A549 treated with RU486 at 1 μM for 4 hours (cell line): ENCODE results near the gene DNAL1. TPM values are rescaled to one million over a fixed set of nuclear protein-coding genes. Genes with fewer than 3 reads are reported as not detected.

ENCODE experiments used
- total RNA-seq: library from RNA; stranded (reverse); fragments of 200-300 nt; extraction: Qiagen RNA extraction; gene quantifications from 5 replicates; pipeline ENCODE4 v1.2.3, GENCODE V29; 2022; ENCODE audit warnings: low read depth

DNAL1 gene
- 6.5 to 13.4 TPM (median 10.6 TPM) in 5 replicates for total RNA-seq

GRCh38 chr14:73644531-73645247 is at the start of gene DNAL1:
TSS of gene DNAL1 (plus strand) at chr14:73644986. CDS start at chr14:73645040, 54 bp downstream.

GRCh38 chr14:73612339-73613045 is 32.3 kb upstream of the DNAL1 start, which contains the start of gene ACOT6:
TSS of gene ACOT6 (plus strand) at chr14:73612517. CDS start at chr14:73612572, 55 bp downstream.

GRCh38 chr14:73713803-73714655 is 69.2 kb downstream of the DNAL1 start, which contains the start of gene PNMA1:
TSS of gene PNMA1 (minus strand) at chr14:73714384. CDS start at chr14:73713639, 745 bp downstream.

Other genes with a start within 250 kb of the DNAL1 start
- 33.4 to 41.9 TPM (median 37.6 TPM) in 5 replicates for gene NUMB, start 186.4 kb upstream of the DNAL1 start, total RNA-seq
- gene RIOX1, start 154.1 kb upstream of the DNAL1 start, total RNA-seq = 21.0 to 28.4 TPM (median 26.9 TPM) in 5 replicates
- gene ACOT1, start 107.8 kb upstream of the DNAL1 start, total RNA-seq = 6.2 to 7.6 TPM (median 6.7 TPM) in 5 replicates
- not detected in 5 replicates for gene HEATR4, start 86.0 kb upstream of the DNAL1 start, total RNA-seq
- 46.1 to 56.5 TPM (median 55.3 TPM) in 5 replicates for gene ACOT2, start 75.8 kb upstream of the DNAL1 start, total RNA-seq
- gene ACOT4, start 53.1 kb upstream of the DNAL1 start, total RNA-seq = 1.5 to 2.8 TPM (median 2.1 TPM) in 5 replicates
- not detected in 5 replicates for gene ACOT6, start 32.5 kb upstream of the DNAL1 start, total RNA-seq
- 50.9 to 65.9 TPM (median 61.7 TPM) in 5 replicates for gene PNMA1, start 69.4 kb downstream of the DNAL1 start, total RNA-seq
- gene PTGR2, start 206.8 kb downstream of the DNAL1 start, total RNA-seq = 5.9 to 8.6 TPM (median 7.5 TPM) in 5 replicates
- gene ZNF410, start 241.9 kb downstream of the DNAL1 start, total RNA-seq = 41.3 to 56.6 TPM (median 45.3 TPM) in 5 replicates